ENCODE measurements around the gene EEF2. TPM values are rescaled to one million over a fixed set of nuclear protein-coding genes. Genes with fewer than 3 reads are reported as not detected.

Gene EEF2
- total RNA-seq, 1 experiment from 2014 or later = 3,615 TPM

GRCh38 chr19:4030552-4030951, 45.3 kb upstream of the EEF2 start:
- no peak overlapping the region for H3K4me2 ChIP-seq (ENCODE audit: insufficient read depth, insufficient read length, low read length)
- H4K20me1 ChIP-seq (ENCODE audit: control insufficient read depth, insufficient read depth, insufficient read length) = no peaks in the 10 kb centered on the region

More at GRCh38 chr19:4030552-4030951, 45.3 kb upstream of the EEF2 start:
- Histone ChIP-seq H2AK5ac (ENCODE audit: insufficient read length, low read length) (no peak overlapping the region), H3K14ac (ENCODE audit: insufficient read depth, low read length) (no peak overlapping the region), H3K9me3 (ENCODE audit: control insufficient read depth, low read depth, low read length) (peaks cover under 1% of the 10 kb centered on the region), H3K27ac (ENCODE audit: insufficient read length, low read depth, low read length) (no peak overlapping the region), H4K8ac (replicated peaks; ENCODE audit: insufficient read length, low read depth, low read length) (no peak overlapping the region), H2BK15ac (ENCODE audit: low read depth, low read length) (no peak overlapping the region), H3K79me2 (ENCODE audit: insufficient read depth, low read length) (no peaks in the 10 kb centered on the region), H2BK12ac (ENCODE audit: insufficient read length, low read depth, low read length) (no peak overlapping the region), H3K27me3 (ENCODE audit: insufficient read depth, low read length) (no peaks in the 10 kb centered on the region), H3K9ac (ENCODE audit: extremely low read depth, insufficient read length, low read length) (no peak overlapping the region), H2BK5ac (ENCODE audit: insufficient read length, low read length) (no peak overlapping the region), H3K4ac (ENCODE audit: low read depth, low read length) (no peak overlapping the region), H3K23ac (ENCODE audit: insufficient read length, low read depth, low read length) (no peak overlapping the region), H2AFZ (ENCODE audit: low read length) (no peak overlapping the region), H2BK120ac (ENCODE audit: low read depth, low read length, poor library complexity, severe bottlenecking) (no peak overlapping the region), H4K91ac (ENCODE audit: insufficient read length, low read depth, low read length) (no peak overlapping the region), H3K23me2 (ENCODE audit: insufficient read length, low read depth, low read length, poor library complexity, severe bottlenecking) (no peaks in the 10 kb centered on the region), H4K5ac (ENCODE audit: insufficient read length, low read depth, low read length) (no peak overlapping the region), H2BK20ac (ENCODE audit: low read depth, low read length, poor library complexity, severe bottlenecking) (no peak overlapping the region), H3K18ac (ENCODE audit: insufficient read length, low read depth, low read length) (no peak overlapping the region), H3K4me1 (ENCODE audit: insufficient read depth, low read length) (no peaks in the 10 kb centered on the region), H3T11ph (ENCODE audit: low read length) (no peak overlapping the region), H3K56ac (ENCODE audit: insufficient read length, low read depth, low read length) (no peak overlapping the region), H3K79me1 (ENCODE audit: insufficient read depth, low read depth, low read length, poor library complexity, severe bottlenecking) (no peaks in the 10 kb centered on the region)
- Mint-ChIP-seq H3K9me3 (no peaks in the 10 kb centered on the region), H3K4me1 (no peaks in the 10 kb centered on the region), H3K4me3 (no peak overlapping the region), H3K27ac (no peak overlapping the region), H3K36me3 (ENCODE audit: insufficient read depth in 1 of 3, low read depth in 3 of 3) (peaks cover 7 to 40% (median 33%) of the 10 kb centered on the region in 3 experiments; a peak in 6 of 7 replicates), H3K27me3 (ENCODE audit: low read depth) (no peaks in the 10 kb centered on the region)
- DNase-seq = no peak
- no CpG with 5 or more reads among the region's 6 CpGs for WGBS (ENCODE audit: extremely low coverage, insufficient read length, low lambda C conversion rate)
- no peak for TF ChIP-seq CTCF (conservative IDR thresholded peaks at IDR 0.05)

Data from H9 (cell line).